Measurements from ENCODE around the gene KRT81.
A peak's percentile ranks its signal among the peaks of the same experiment; 100 is the strongest.
"Not testable (repeated sequence)": the region's sequence is repeated elsewhere in the genome, so short reads cannot be mapped to it uniquely, and the experiment has no call there.

KRT81 gene

DNA sequence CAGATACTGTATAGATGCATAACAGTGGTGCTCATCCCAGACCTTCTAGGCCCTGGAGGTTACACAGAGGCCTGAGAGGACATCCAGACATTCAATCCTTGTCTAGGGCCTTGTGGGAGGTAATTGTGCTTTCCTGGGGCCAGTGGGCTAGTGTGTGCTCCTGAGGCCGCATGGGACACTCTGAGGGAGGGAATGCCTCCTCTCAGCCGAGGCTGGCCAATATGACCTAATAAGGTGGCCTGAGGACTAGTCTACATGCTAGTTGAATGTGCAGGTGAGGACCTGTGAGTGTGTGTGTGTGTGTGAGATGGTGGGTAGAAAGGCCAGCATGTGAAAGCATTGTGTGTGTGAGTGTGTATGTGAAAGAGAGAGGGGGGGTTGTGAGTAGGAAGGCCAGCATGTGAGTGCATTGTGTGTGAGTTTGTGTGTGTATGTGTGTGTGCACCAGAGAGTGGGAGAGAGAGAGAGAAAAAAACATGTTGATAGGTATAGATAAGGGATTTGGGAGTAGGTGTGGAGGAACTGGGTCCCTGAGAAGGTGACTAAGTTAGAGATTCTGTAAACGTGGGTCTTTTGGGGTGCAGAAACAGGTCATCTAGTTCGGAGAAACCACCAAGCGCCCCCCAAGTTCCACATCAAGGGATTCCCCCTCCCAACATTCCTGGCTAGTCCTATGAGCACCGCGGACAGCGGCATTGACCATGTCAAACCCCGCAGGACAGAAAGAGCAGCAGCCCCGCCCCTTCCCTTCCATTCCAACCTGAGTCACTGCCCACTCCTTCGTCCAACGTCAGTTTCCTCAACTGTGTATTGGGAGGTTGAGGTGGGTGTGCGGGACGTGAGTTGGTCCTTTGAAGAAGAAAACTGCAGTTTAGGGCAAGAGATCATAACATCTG lies 9.7 kb upstream of the KRT81 start:
- DNase-seq (ENCODE audit: low read depth, low spot score) = no peak
- H3K27ac ChIP-seq = no peak overlapping the region

DNA sequence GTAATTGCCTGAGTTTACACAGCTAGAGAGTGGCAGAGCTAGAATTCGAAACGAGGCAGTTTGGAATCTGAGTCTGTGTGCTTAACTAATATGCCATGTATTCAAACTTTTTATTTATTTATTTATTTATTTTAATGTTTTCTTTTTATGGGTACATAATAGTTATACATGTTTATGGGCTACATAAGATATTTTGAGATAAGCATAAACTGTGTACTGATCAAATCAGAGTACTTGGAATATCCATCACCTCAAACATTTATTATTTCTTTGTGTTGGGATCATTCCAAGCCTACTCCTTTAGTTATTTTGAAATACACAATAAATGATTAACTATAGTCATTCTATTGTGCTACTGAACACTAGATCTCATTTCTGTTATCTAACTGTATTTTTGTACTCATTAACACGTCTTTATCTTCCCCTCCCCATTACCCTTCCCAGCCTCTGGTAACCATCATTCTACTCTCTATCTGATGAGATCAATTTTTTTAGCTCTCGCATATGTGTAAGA lies 7.4 kb upstream of the KRT81 start:
- no peak overlapping the region for H3K27ac ChIP-seq
- DNase-seq (ENCODE audit: low read depth, low spot score) = no peak

DNA sequence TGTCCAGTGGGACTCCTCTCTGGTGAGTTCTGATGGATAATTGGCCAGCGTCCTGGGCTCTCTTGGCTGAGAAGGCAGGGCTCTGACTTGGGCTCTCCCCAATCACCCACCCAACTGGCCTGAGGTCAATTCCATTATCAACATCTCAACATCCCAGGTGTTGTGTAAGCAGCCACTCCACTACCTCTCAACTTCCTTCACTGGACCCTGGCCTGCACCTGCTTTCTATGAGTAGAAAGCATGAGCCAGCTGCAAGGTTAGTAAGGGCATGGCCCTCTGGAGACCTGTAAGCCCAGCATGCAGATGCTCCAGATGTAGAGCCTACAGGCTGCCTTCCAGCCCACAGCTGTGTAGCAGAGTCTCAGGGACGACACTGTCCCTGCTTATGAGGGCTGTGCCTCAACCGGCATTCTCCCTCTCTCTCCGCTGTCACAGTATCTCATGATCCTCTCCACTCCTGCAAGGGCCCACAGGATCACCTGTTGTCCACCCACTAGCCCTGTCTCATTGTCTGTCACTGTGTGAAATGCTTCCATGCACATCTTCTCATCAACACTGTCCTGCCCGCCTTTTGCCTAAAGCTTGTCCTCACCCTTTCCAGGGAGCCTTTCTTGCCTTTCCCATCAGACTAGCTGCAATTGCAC lies 5.4 kb upstream of the KRT81 start:
- H3K27ac ChIP-seq = no peak overlapping the region
- no peak for DNase-seq (ENCODE audit: low read depth, low spot score)

DNA sequence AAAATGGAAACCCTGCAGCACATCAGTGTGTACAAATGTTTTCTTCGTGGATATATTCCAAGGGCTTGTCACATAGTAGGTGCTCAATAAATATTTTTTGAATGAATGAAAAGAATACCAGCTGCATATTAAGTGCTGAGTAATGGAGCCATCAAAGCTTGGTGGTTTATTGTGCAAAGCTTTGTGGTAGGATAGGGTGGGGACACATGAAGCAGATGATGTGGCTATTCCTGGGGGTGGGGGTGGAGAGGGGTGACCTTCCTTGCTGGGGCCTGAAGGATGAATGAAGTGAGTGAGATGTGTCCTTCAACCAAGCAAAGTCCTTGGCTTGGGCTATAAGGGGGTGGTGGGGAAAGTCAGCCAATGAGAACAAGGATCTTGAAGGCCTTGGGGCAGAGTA lies 4.3 kb upstream of the KRT81 start:
- DNase-seq (ENCODE audit: low read depth, low spot score) = no peak

DNA sequence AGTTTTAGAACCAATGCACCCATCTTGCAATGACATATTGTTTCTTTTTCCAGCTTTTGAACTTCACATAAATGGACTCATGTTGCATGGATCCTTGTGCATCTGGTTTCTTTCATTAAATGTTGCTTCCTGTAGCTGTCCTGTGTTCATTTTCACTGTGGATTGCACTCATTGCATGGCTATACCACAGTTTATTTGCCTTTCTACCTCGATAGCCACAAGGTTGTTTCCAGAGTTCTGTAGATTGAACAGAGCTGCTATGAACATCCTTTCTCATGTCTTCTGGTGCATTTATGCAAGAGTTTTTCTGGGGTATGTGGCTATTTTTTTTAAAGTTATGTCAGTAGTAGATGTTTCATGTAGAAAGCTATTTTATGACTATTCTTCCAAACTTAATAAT lies 3.5 kb upstream of the KRT81 start:
- no peak for DNase-seq (ENCODE audit: low read depth, low spot score)
- H3K27ac ChIP-seq = no peak overlapping the region

More for the DNA sequence above, 4.3 kb upstream of the KRT81 start:
- no peak overlapping the region for H3K27ac ChIP-seq

DNA sequence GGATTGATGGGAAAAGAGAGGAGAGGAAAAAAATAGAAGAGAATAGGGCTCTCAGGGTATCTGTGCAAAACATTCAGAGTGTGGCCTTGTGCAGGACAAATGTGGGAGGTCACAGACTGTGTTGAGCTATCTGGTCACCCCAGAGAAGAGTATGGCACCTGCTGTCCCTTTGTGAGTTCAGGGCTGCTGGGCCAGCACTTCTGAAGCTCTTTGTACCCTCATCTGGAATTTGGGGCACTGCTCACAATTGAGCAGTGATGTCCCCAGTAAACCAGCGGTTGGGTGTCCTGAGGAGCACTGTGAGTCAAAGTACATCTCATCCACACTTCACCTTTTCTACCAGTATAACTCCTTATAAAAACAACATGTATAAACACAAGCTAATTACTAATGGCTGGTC lies 2.6 kb upstream of the KRT81 start:
- no peak overlapping the region for H3K27ac ChIP-seq
- DNase-seq (ENCODE audit: low read depth, low spot score) = no peak

DNA sequence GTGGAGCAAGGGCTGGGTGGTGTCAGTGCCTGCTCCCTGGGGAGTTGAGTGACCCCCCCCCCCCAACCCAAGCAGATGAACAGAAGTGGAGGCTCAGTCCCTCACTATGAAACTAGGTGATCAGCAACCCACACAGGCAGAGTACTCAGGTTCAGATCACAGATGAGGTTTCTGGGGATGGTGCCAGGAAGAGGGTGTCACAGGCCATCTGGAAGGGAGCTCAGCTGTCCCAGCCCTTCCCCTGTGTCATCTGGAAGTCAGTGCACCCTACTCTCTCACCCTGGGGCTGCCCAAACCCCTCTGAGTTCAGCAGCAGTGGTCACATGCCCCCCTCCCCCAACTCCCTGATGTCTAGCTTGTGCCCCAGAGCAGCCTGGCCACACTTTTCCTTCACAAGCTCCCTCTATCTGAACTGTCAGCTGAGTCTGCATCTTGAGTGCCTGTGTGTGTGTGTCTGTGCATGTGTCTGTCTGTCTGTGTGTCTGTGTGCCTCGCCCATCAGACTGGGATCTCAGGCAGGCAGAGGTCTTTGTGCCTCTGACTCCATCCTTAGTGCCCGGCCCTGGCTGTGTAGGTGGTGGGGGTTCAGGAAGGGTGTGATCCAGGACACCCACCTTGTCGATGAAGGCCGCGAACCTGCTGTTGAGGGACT lies 725 bp downstream of the KRT81 start:
- not testable (repeated sequence) for H3K27ac ChIP-seq; DNase-seq (ENCODE audit: low read depth, low spot score)

DNA sequence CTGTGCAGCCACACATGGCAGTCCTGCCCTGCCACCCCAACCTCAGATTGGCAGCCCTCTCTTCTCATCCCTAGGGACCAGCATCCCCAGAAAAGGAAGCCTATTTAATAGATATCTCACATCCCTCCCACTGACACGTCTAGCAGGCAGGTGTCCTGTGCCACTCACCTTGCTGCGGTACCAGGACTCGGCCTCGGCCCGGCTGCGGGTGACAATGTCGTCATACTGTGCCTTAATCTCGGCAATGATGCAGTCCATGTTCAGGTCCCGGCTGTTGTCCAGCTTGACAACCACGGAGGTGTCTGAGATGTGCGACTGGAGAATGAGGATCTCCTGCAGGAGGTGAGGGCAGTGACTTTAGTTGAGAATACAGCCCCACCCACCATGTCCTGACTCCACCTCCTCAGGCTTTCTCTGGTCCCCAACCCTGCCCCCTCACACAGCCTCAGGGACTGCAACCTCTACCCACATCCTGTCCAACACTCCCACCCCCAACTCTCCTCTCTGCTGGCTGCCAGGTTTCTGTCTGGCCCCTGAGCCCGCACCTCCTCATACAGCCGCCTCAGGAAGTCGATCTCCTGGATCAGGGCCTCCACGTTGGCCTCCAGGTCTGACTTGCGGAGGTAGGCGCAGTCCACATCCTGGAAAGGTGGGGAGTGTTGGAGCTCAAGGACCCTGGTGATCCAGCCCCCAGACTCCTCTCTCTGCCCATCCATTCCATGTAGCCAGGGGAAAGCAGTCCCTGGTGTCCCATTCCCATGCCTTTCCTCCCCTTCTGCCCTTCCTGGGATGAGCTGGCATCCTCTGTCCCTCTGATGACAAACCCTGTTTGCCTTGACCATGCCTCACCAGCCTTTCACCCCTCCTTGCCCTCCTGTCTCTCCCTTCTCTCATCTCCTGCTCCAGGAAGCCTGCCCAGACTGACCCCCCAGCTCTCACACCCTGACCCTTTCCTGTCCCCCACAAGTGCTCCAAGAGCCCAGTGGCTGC lies 3.2 kb downstream of the KRT81 start:
- not testable (repeated sequence) for H3K27ac ChIP-seq; DNase-seq (ENCODE audit: low read depth, low spot score)

DNA sequence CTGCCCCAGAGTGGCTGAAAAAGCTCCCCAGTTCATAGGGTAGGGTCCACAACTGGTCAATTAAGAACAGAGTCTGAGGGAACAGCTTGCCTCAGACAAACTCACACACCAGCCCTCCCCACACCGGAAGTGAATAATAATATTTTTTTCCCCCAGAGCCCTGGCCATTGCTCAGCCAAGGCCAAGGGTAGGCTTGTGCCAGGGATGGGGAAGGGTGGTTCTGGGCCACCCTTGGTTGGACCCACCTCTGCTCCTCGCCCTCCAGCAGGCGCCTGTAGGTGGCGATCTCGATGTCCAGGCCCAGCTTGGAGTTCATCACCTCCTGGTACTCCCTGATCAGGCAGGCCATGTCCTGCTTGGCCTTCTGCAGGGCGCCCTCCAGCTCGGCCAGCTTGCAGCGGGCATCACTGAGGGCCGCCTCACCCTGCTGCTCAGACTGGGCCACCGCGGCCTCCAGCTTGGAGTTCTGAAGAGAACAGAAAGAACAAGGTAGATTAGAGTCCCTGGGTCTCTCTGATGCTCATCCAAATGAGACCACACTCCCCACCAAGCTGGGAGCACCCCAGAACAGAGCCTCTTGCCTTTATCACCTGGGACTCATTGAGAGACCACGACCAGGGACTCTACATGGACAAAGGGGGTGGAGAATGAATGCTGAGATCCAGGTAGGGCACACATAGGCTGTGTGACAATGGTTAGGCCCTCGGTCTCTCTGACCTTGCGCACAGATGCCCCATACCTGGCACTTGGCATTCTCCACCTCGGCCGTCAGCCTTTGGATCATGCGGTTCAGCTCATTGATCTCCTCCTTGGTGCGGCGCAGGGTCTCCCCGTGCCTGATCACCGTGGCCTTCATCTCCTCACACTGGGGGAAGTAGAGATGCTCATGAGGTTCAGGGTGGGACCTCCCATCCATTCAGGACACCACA lies 4.2 kb downstream of the KRT81 start:
- DNase-seq (ENCODE audit: low read depth, low spot score) = not testable (repeated sequence)
- H3K27ac ChIP-seq = peak overlapping the region; percentile 100

DNA sequence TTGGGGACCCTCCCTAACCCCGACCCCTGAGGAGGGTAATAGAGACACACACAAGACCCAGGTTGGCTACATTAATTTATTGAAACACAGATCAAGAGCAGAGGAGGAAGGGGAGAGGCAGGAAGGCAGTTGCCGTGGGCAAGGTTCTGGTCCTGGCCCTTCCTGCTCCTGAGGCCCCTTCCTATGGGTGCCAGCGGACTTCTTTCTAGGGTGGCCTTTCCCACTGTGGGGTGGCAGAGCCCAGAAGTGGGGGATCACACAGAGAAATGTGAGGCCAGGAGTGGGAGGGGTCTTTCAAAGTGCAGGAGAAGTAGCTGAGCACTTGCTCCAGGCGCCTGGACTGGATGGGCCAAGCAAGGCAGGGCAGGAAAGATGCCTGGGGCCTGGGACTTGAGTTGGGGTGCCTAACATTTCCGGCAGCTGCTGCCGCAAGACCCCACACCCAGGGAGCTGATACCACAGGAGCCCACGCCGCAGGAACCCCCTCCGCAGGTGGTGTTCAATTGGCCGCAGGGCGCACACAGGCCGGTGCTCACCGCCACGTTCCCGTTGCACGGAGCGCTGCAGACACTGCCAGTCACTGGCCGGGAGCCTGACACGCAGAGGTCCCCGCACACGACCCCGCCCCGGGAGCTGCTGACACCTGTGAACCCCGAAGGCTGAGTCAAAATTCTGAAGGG lies 5.3 kb downstream of the KRT81 start:
- DNase-seq (ENCODE audit: low read depth, low spot score) = no peak
- peak overlapping the region; percentile 100 for H3K27ac ChIP-seq

DNA sequence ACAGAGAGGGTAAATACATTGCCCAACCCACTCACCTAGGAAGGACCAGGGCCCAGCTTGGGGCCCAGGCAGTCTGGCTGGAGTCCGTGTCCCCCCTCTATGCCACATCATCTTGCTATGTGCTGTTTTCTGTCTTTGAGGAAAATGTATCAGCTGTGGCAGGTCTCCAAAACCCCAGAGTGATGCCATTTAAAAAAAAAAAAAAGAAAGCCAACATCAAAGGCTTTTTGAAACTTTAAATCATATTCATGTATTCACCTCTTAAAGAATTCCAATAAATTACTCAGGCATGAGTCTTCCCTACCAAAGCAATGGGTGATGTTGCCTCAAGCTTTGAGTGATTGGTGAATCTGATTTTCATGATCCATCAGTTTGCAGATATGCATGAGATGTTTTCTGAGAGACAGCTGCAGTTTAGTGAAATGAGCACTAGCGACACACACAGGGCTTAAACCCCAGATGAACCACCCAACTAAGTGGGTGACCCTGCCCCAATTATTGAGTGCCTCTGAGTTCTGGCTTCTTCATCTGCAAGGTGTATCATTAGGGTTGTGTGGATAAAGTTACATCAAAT lies 6.1 kb downstream of the KRT81 start:
- H3K27ac ChIP-seq = peak overlapping the region; percentile 100

DNA sequence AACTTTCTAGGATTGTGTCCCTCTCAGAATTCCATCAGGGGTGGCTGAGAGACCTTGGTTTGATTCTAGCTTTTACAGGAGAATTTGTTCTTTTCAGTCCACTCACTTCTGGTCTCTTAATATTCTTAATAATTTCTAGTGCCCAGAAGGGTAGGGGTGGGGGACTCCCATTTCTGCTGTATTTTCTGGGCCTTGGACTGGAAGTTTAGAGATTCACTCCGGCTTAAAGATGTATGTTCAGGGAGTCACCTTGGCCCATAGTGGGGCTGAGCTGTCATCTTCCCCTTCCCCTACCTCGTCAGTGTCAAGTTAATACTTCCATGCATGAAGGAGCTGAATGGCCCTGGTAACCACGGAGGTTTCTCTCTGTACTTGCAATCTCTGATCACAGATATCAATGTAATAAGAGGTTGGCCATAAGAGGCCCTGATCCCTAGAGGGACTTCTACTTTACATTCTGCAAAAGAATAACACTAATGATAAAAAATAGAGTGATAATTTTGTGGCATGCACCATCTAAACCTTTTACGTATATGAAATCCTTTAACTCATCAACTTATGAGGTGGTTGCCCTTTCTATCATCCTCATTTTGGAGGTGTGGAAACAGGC lies 6.7 kb downstream of the KRT81 start:
- peak overlapping the region; percentile 100 for H3K27ac ChIP-seq
- DNase-seq (ENCODE audit: low read depth, low spot score) = no peak

More for the DNA sequence above, 6.1 kb downstream of the KRT81 start:
- peak; percentile 52 for DNase-seq (ENCODE audit: low read depth, low spot score)

DNA sequence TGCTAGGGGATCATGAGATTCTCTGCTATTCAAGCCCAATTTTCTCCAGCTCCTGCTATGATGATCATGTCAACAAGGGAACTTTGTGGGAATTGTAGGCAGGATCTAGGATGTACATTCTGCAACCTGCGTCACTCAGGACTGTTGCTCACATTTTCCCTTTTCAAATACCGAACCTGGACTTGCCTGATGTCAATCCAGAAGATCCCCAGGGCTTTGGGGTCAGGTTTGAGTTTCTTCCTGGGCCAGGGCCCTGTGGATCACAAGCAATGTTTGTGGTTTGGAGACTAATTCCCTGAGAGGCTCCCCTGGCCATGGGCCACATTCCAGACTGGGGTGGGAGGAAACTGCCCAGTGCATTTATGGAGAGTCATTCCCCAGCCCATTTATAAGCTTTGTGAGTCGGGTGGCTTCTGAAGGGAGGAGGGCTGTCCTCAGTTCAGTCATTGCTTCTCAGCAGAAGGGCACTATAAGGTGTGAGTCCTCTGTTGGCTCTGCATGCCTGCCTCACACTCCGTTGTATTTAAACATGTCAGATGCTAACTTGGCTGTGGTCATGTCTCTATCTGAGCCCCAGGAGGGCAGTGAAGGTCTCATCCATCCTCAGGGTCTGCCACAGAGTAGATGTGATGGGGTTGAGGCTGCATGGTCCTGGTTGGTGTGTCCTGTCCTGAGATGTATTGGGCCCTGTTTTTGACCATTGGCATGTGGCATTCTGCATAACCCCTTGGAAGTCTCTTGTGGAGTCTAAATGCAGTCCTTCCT lies 10.4 kb downstream of the KRT81 start:
- H3K27ac ChIP-seq = peak overlapping the region; percentile 100
- DNase-seq (ENCODE audit: low read depth, low spot score) = peak; percentile 93

DNA sequence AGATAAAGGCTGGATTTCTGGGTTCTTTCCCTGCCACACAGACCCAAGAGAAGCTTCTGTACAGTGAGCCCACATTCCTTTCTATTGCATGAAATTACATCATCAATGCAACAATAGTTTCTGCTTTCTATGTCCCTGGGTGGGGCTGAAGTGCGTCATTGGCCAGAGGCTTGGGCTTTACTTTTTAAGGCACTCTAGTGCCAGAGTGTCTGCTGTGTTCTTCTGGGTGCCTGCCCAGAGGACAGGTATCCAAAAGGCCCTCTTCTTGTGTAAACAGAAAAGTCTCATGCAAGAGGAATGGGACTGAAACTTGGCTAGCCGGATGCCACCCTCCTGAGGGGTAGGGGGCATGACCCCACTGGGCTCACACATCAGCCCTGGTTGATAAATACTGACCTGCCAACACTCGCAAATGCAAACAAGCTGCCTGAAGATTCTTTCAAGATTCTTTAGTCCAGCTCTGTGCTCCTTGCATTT lies 11.0 kb downstream of the KRT81 start:
- peak; percentile 96 for DNase-seq (ENCODE audit: low read depth, low spot score)
- peak overlapping the region; percentile 100 for H3K27ac ChIP-seq

DNA sequence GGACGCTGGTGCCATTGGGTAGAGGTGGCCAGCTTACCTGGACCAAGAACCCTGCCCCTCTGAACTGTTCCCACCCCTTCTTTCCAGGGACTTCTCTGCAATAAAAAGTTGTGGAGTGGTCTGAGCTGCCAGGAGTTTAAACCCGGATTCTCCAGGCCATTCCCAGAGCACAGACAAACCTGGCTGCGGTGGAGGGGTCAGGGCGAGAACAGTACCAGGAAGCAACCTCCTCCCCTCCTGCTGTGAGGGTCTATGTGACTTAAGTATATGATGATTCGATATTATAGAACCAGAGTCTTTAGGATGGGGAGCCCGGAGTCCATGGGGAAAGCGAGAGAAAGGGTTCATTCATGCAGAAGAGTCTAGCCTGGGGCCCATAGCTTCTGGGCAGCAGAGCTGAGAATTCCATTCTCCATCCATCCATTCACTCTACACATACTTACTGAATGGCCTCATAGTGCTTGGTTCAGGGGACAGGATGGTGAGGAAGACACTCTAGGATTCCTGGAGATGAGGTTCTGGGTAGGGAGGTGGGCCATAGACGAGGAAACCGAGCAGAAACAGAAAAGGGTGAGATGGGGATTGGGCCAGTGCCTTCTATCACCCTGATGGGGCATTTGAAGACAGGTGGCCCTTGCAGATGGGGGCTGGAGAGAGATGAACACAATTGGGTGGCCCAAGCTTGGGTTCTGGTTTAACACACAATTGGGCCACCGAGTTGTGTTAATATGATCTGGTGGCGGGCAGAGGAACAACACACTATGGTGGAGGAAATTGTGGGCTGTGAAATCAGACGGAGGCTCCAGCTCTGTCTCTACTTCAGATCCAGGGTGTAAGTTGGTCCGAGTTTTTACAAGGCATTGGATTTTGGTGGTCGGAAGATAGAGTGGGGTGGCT lies 11.7 kb downstream of the KRT81 start:
- no peak for DNase-seq (ENCODE audit: low read depth, low spot score)

More for the DNA sequence above, 11.7 kb downstream of the KRT81 start:
- H3K27ac ChIP-seq = peak overlapping the region; percentile 100

Measured in epithelial cell of prostate (primary cell).